K562 (cell line): ENCODE measurements around the gene WDR27. TPM values are rescaled to one million over a fixed set of nuclear protein-coding genes. Genes with fewer than 3 reads are reported as not detected.

Source experiments
- MXI1 ChIP-seq: IDR thresholded peaks from 2 replicates; pipeline ENCODE4 v1.6.1; 2011; ENCODE audit warnings: low read depth, mild to moderate bottlenecking, improper control_type of control experiment, low read length
- NR0B1 ChIP-seq: fragments of 450-650 bp; IDR thresholded peaks from one replicate; pipeline ENCODE4 v1.6.1; 2018; ENCODE audit warnings: mild to moderate bottlenecking, moderate library complexity; ENCODE audit not compliant: partially characterized antibody
- REST ChIP-seq, 2 experiments: fragments of 450-650 bp; formaldehyde crosslinking in 1 of 2; IDR thresholded peaks; 2 replicates each; pipeline versions ENCODE4 v1.4.0 to v1.6.1; 2014 to 2020; ENCODE audit warnings: mild to moderate bottlenecking in 2 of 2, borderline replicate concordance in 1 of 2, low read depth in 1 of 2
- polyA plus RNA-seq, 8 experiments: library from polyadenylated mRNA; depleted of rRNA in 4 of 8; stranded (reverse) in 5 of 8; unstranded in 3 of 8; fragments of >200 nt; fragmentation: Nextera tagmentation in 2 of 8; fragmentation: Illumina TruSeq in 1 of 8; extraction: Ambion mirVana in 2 of 8; extraction: Trizol in 1 of 8; gene quantifications; 2 replicates each; pipeline versions ENCODE4 v1.2.1 to v1.2.3, GENCODE V29; 2011 to 2014; ENCODE audit warnings: inconsistent platforms in 1 of 8, missing spikeins in 1 of 8
- total RNA-seq, 7 experiments: library from RNA; depleted of rRNA in 6 of 7; stranded (reverse); fragments of >200 nt in 6 of 7; fragmentation: Illumina TruSeq in 2 of 7; extraction: Trizol in 2 of 7; gene quantifications; 2 replicates each; pipeline versions ENCODE4 v1.2.1 to v1.2.3, GENCODE V29; 2011 to 2021; ENCODE audit warnings: low replicate concordance in 1 of 7

WDR27 gene
- total and polyA plus RNA-seq, 9 of the 15 experiments (the other 6 are each of a cell fraction or from before 2014, with no cell fraction given) = 4.3 to 77.2 (median 22.7) TPM

GRCh38 chr6:169579407-169580111 lies 122.3 kb downstream of the WDR27 start (continued):
- peak; percentile 42; the same call in 1 of the 2 replicates for TF ChIP-seq REST (IDR thresholded peaks at IDR 0.05; ENCODE audit: borderline replicate concordance)
- TF ChIP-seq REST (CRISPR knock-in tag; IDR thresholded peaks at IDR 0.05; ENCODE audit: low read depth) = no peak
- TF ChIP-seq NR0B1 = no peak
- TF ChIP-seq MXI1 = no peak
